ENCODE data around the gene ARHGAP22. TPM values are rescaled to one million over a fixed set of nuclear protein-coding genes. Genes with fewer than 3 reads are reported as not detected.

The ARHGAP22 gene
- total RNA-seq, 4 donors from 2014 or later, result 2.2 to 9.1 (median 4.8) TPM

- DNase-seq (ENCODE audit: extremely low spot score), result peak; percentile 60
- Histone ChIP-seq H3K4me1 (peaks cover 0 to 2% (median under 1%) of the 10 kb centered on the region in 4 donors), H3K36me3 (no peaks in the 10 kb centered on the region), H3K4me3 (no peak overlapping the region), H3K27ac (replicated peaks in 1 of 4) (no peak overlapping the region), H3K27me3 (peaks cover 0 to 6% (median 0%) of the 10 kb centered on the region in 4 donors), H3K9me3 (peaks cover 0 to 9% (median 5%) of the 10 kb centered on the region in 4 donors)
- intact Hi-C loops (cut with DNase I), result no loop called here
- TF ChIP-seq POLR2A (IDR thresholded peaks at IDR 0.05; ENCODE audit: low read depth), result no peak
- no peak for TF ChIP-seq POLR2AphosphoS5 (IDR thresholded peaks at IDR 0.05)
- 92% methylated on average over 2 of the region's 2 CpGs for WGBS
These were observed 8.1 kb upstream of the ARHGAP22 start for GRCh38 chr10:48613016-48613415.

- Histone ChIP-seq H3K4me1 (peaks cover 0 to 8% (median 3%) of the 10 kb centered on the region in 4 donors), H3K27ac (replicated peaks in 1 of 4) (no peak overlapping the region), H3K36me3 (no peaks in the 10 kb centered on the region), H3K9me3 (peaks cover 0 to 9% (median 5%) of the 10 kb centered on the region in 4 donors), H3K27me3 (peaks cover 0 to 6% (median 0%) of the 10 kb centered on the region in 4 donors), H3K4me3 (no peak overlapping the region)
- intact Hi-C loops (cut with DNase I), result no loop called here
- DNase-seq (ENCODE audit: extremely low spot score), result peak; percentile 55
- WGBS, result 68% methylated on average over 2 of the region's 3 CpGs
- no peak for TF ChIP-seq POLR2AphosphoS5 (IDR thresholded peaks at IDR 0.05)
These were observed 7.5 kb upstream of the ARHGAP22 start for GRCh38 chr10:48612236-48612943.

GRCh38 chr10:48611133-48611532, 6.3 kb upstream of the ARHGAP22 start:
- intact Hi-C loops (cut with DNase I), result no loop called here
- 85% methylated on average over 4 of the region's 4 CpGs for WGBS
- TF ChIP-seq CTCF (IDR thresholded peaks at IDR 0.05) (no peak), EP300 (IDR thresholded peaks at IDR 0.05) (no peak), POLR2AphosphoS5 (IDR thresholded peaks at IDR 0.05) (no peak), POLR2A (IDR thresholded peaks at IDR 0.05; ENCODE audit: low read depth) (no peak)
- H3K36me3 ChIP-seq, result no peaks in the 10 kb centered on the region
- peaks cover 0 to 13% (median 0%) of the 10 kb centered on the region in 4 donors for H3K27me3 ChIP-seq
- H3K27ac ChIP-seq (replicated peaks in 1 of 4), result no peak overlapping the region
- no peak overlapping the region for H3K4me3 ChIP-seq
- peaks cover 0 to 11% (median 4%) of the 10 kb centered on the region in 4 donors for H3K4me1 ChIP-seq
- peaks cover 0 to 9% (median 3%) of the 10 kb centered on the region in 4 donors for H3K9me3 ChIP-seq
- DNase-seq (ENCODE audit: extremely low spot score), result peak; percentile 70

- Histone ChIP-seq H3K27me3 (peaks cover 0 to 18% (median 0%) of the 10 kb centered on the region in 4 donors), H3K27ac (replicated peaks in 1 of 4) (no peak overlapping the region), H3K36me3 (no peaks in the 10 kb centered on the region), H3K4me3 (no peak overlapping the region), H3K9me3 (peaks cover 0 to 5% (median 2%) of the 10 kb centered on the region in 4 donors), H3K4me1 (peaks cover 0 to 13% (median 4%) of the 10 kb centered on the region in 4 donors)
- TF ChIP-seq POLR2AphosphoS5 (IDR thresholded peaks at IDR 0.05), result no peak
- no peak for TF ChIP-seq POLR2A (IDR thresholded peaks at IDR 0.05; ENCODE audit: low read depth)
- TF ChIP-seq CTCF (IDR thresholded peaks at IDR 0.05), result no peak
- no peak for TF ChIP-seq EP300 (IDR thresholded peaks at IDR 0.05)
- peak; percentile 42 for DNase-seq (ENCODE audit: extremely low spot score)
- intact Hi-C loops (cut with DNase I), result no loop called here
- WGBS, result 89% methylated on average over 4 of the region's 4 CpGs
These were observed 5.8 kb upstream of the ARHGAP22 start for GRCh38 chr10:48610585-48611093.

- H3K4me3 ChIP-seq, result no peak overlapping the region
- peaks cover 0 to 20% (median 0%) of the 10 kb centered on the region in 4 donors for H3K27me3 ChIP-seq
- TF ChIP-seq POLR2A (IDR thresholded peaks at IDR 0.05; ENCODE audit: low read depth), result no peak
- no peak for TF ChIP-seq EP300 (IDR thresholded peaks at IDR 0.05)
- TF ChIP-seq POLR2AphosphoS5 (IDR thresholded peaks at IDR 0.05), result no peak
- no peak for TF ChIP-seq CTCF (IDR thresholded peaks at IDR 0.05)
- WGBS, result 76% methylated on average over 4 of the region's 4 CpGs
- H3K36me3 ChIP-seq, result no peaks in the 10 kb centered on the region
- H3K4me1 ChIP-seq, result peaks cover 2 to 19% (median 9%) of the 10 kb centered on the region in 4 donors
- intact Hi-C loops (cut with DNase I), result no loop called here
- no peak overlapping the region for H3K27ac ChIP-seq (replicated peaks in 1 of 4)
- H3K9me3 ChIP-seq, result peaks cover 0 to 4% (median 0%) of the 10 kb centered on the region in 4 donors
- peak; percentile 57 for DNase-seq (ENCODE audit: extremely low spot score)
These were observed 5.2 kb upstream of the ARHGAP22 start for GRCh38 chr10:48609899-48610584.
